IPS DF 4.7 (cell line): ENCODE data around the gene CLMP.
"Not testable (repeated sequence)": the region's sequence is repeated elsewhere in the genome, so short reads cannot be mapped to it uniquely, and the experiment has no call there.

Experiments used
- DNase-seq: peaks from one replicate; pipeline ENCODE4 v3.0.0-alpha.2; 2013; ENCODE audit warnings: low spot score; ENCODE audit errors: extremely low read depth

The CLMP gene

GRCh38 chr11:123059041-123059920 lies 135.8 kb downstream of the CLMP start:
- not testable (repeated sequence) for DNase-seq

GRCh38 chr11:123057661-123058305 lies 137.3 kb downstream of the CLMP start:
- DNase-seq: no peak

GRCh38 chr11:123056835-123057491 lies 138.1 kb downstream of the CLMP start:
- DNase-seq: no peak

GRCh38 chr11:123055191-123055901 lies 139.7 kb downstream of the CLMP start:
- no peak for DNase-seq

- no peak for DNase-seq
Measured at GRCh38 chr11:123054301-123055065, 140.6 kb downstream of the CLMP start.

GRCh38 chr11:123052901-123053721 lies 141.9 kb downstream of the CLMP start:
- no peak for DNase-seq

- DNase-seq: no peak
Measured at GRCh38 chr11:123051634-123052033, 143.4 kb downstream of the CLMP start.

GRCh38 chr11:123051146-123051545 lies 143.9 kb downstream of the CLMP start:
- no peak for DNase-seq

GRCh38 chr11:123047947-123048293 lies 147.1 kb downstream of the CLMP start:
- DNase-seq: no peak

- no peak for DNase-seq
Measured at GRCh38 chr11:123047266-123047946, 147.6 kb downstream of the CLMP start.

- DNase-seq: no peak
Measured at GRCh38 chr11:123046473-123047259, 148.4 kb downstream of the CLMP start.

GRCh38 chr11:123045101-123045500 lies 149.9 kb downstream of the CLMP start:
- no peak for DNase-seq

- DNase-seq: no peak
Measured at GRCh38 chr11:123041185-123041584, 153.9 kb downstream of the CLMP start.

GRCh38 chr11:123040111-123040432 lies 155.0 kb downstream of the CLMP start:
- no peak for DNase-seq

GRCh38 chr11:123035831-123036230 lies 159.2 kb downstream of the CLMP start:
- no peak for DNase-seq

GRCh38 chr11:123034597-123034996 lies 160.5 kb downstream of the CLMP start:
- no peak for DNase-seq

- no peak for DNase-seq
Measured at GRCh38 chr11:123033895-123034294, 161.2 kb downstream of the CLMP start.

GRCh38 chr11:123030517-123030916 lies 164.5 kb downstream of the CLMP start:
- no peak for DNase-seq

GRCh38 chr11:123020968-123021367 lies 174.1 kb downstream of the CLMP start:
- no peak for DNase-seq
